GM10847 (cell line): ENCODE measurements around the gene DYRK1B.

ENCODE experiments used
- POLR2A ChIP-seq: IDR thresholded peaks from 2 replicates; pipeline ENCODE4 v1.6.1; 2011; ENCODE audit not compliant: insufficient read length; ENCODE audit errors: extremely low read depth

The DYRK1B gene

GRCh38 chr19:39833464-39834286, at the start of gene DYRK1B:
Gene DYRK1B, minus strand, starts transcription at chr19:39834162. Its CDS starts 2,295 bp downstream, at chr19:39831867.
- TF ChIP-seq POLR2A: peak; percentile 9

GRCh38 chr19:39878398-39878797, 44.4 kb upstream of the DYRK1B start:
- no peak for TF ChIP-seq POLR2A

GRCh38 chr19:39874404-39874803, 40.4 kb upstream of the DYRK1B start:
- TF ChIP-seq POLR2A: no peak

- no peak for TF ChIP-seq POLR2A
These were observed 39.4 kb upstream of the DYRK1B start for GRCh38 chr19:39873385-39873784.

- no peak for TF ChIP-seq POLR2A
These were observed 38.2 kb upstream of the DYRK1B start for GRCh38 chr19:39871886-39872866.

- no peak for TF ChIP-seq POLR2A
These were observed 37.4 kb upstream of the DYRK1B start for GRCh38 chr19:39871362-39871761.

- no peak for TF ChIP-seq POLR2A
These were observed 36.4 kb upstream of the DYRK1B start for GRCh38 chr19:39870171-39870971.

GRCh38 chr19:39867952-39868351, 34.0 kb upstream of the DYRK1B start:
- TF ChIP-seq POLR2A: no peak

- no peak for TF ChIP-seq POLR2A
These were observed 33.2 kb upstream of the DYRK1B start for GRCh38 chr19:39867133-39867532.

- no peak for TF ChIP-seq POLR2A
These were observed 32.0 kb upstream of the DYRK1B start for GRCh38 chr19:39865953-39866352.

- no peak for TF ChIP-seq POLR2A
These were observed 31.2 kb upstream of the DYRK1B start for GRCh38 chr19:39865186-39865585.

GRCh38 chr19:39864118-39864517, 30.2 kb upstream of the DYRK1B start:
- TF ChIP-seq POLR2A: no peak

GRCh38 chr19:39858541-39858940, 24.6 kb upstream of the DYRK1B start:
- TF ChIP-seq POLR2A: no peak

- TF ChIP-seq POLR2A: no peak
These were observed 18.9 kb upstream of the DYRK1B start for GRCh38 chr19:39852882-39853281.

- no peak for TF ChIP-seq POLR2A
These were observed 16.9 kb upstream of the DYRK1B start for GRCh38 chr19:39850892-39851291.
